H1 (cell line): Measurements from ENCODE around the gene SLC35F3.

Experiments used
- YY1 ChIP-seq: IDR thresholded peaks from 2 replicates; pipeline ENCODE4 v1.6.1; 2011; ENCODE audit warnings: low read depth, mild to moderate bottlenecking, low read length
- TF ChIP-seq, protein P1 (sequence below), 3 experiments: IDR thresholded peaks; 1 replicate in 2 of 3; 2 replicates in 1 of 3; pipeline versions ENCODE4 v1.5.1 to v1.6.1; 2011; ENCODE audit warnings: low read length in 3 of 3, mild to moderate bottlenecking in 3 of 3, inconsistent platforms in 2 of 3, low read depth in 1 of 3, moderate library complexity in 1 of 3; ENCODE audit not compliant: insufficient read depth in 1 of 3; ENCODE audit errors: control extremely low read depth in 1 of 3

GRCh38 chr1:234201600-234201999, 297.1 kb downstream of the SLC35F3 start:
- TF ChIP-seq, protein P1, sequence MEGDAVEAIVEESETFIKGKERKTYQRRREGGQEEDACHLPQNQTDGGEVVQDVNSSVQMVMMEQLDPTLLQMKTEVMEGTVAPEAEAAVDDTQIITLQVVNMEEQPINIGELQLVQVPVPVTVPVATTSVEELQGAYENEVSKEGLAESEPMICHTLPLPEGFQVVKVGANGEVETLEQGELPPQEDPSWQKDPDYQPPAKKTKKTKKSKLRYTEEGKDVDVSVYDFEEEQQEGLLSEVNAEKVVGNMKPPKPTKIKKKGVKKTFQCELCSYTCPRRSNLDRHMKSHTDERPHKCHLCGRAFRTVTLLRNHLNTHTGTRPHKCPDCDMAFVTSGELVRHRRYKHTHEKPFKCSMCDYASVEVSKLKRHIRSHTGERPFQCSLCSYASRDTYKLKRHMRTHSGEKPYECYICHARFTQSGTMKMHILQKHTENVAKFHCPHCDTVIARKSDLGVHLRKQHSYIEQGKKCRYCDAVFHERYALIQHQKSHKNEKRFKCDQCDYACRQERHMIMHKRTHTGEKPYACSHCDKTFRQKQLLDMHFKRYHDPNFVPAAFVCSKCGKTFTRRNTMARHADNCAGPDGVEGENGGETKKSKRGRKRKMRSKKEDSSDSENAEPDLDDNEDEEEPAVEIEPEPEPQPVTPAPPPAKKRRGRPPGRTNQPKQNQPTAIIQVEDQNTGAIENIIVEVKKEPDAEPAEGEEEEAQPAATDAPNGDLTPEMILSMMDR (IDR thresholded peaks at IDR 0.05; ENCODE audit: control extremely low read depth in 1 of 3, insufficient read depth in 1 of 3, low read depth in 1 of 3, low read length in 3 of 3): no peak
- TF ChIP-seq YY1: no peak
